GM18498 (cell line): ENCODE data around the gene PER1.

Source experiments
- ATAC-seq: cut with Tn5 transposase; IDR thresholded peaks from one replicate; pipeline ENCODE4 v1.9.1; 2021; ENCODE audit warnings: mild to moderate bottlenecking, moderate library complexity; ENCODE audit not compliant: unreplicated experiment

The PER1 gene

DNA sequence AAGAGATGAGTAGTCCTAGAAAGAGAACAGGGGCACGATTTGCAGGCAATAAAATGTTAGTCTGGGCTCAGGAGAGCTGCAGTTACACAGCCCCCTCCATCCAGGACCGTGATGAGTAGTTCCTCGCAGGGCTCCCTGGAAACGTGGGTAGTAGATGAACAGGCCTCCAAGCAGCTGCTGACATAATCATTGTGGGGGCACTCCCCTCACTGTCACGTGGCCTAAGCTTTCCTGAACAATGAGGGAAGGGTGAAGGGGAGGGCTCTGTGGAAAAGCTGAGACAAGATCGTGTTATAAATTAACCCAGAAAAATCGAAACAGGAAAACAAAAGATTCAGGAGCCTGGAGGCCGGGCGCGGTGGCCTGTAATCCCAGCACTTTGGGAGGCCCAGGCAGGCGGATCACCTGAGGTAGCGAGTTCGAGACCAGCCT is 1.3 kb upstream of the PER1 start:
- ATAC-seq, result no peak

DNA sequence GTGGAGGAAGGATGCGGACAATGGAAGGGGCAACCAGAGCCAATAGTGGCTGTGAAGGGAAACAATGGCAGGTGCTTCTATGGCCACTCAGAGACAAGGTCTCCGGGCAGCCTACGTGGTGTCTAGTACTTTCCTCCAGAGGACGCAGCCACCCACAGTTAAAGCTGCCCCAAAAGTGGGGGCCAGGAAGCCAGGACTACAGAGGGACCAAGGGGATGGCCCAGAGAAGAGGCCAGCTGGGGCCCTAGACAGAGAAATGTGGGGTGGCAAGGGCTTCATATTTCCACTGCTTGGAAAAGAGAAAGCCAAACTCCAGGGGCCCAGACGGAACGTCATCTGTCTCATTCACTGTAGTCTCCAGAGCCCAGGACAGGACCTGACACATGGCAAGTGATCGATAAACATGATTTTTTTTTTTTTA is 837 bp upstream of the PER1 start:
- no peak for ATAC-seq

DNA sequence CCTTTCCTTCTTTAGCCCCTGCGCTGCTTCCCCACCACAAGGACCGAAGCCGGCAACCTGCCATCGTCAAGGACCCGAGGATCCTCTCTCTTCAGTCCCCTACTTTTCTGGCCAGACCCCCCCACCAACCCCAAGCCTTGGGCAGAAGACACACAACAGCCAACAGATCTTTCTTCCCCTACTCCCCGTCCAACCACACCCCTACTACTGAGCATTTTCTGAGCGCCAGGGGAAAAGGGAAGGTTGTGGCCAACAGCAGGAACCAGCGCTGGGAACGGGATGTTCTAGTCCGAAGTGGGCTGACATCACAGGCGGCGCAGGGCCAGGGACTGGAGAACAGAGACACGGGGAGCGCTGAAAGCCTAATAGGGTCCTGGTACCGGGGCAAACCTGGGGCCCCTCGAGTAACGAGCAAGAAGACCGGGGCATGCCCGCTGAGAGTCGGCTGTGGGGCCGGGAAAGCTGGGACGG is 528 bp downstream of the PER1 start:
- no peak for ATAC-seq

GRCh38 chr17:8151120-8151640 is 1.0 kb downstream of the PER1 start:
- ATAC-seq, result peak; percentile 54

DNA sequence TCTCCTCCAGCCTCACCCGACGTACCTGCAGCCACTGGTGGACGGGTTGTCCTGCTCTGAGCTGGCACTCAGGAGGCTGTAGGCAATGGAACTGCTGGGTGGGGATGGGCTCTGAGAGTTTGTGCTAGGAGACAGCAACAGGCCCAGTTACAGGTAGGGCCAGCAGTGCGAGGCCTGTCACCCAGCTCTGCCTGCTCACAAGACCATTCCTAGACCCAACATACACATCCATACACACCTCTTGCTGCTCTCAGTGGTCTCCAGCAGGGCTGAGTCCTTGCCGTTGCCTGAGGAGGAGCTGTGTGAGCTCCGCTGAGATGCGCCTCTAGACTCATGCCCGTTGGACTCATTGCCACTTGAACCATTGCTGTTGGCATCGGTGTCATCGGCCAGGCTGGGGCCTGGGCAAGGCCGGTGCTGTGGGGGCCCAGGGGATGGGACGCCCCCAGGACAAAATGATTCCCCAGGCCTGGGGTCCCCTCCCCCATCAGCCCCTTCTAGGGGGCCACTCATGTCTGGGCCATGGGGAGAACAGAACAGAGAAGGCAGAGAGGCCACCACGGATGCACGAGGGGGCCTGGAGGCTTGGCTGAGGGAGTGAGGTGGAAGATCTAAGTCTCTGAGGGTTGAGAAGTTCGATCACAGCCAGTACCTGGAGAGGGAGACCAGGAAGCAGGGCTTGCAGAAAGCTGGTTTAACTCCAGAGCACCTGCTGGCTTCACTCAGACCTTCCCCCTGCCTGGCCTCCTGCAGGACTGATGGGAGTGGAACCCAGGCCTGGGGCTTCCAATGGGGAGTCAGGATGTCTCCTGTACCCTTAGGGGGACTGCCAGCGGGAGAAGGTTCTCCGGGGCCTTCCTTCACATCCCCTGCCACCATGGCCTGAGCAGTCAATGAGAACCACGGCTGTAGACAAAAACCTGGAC is 1.7 kb downstream of the PER1 start:
- ATAC-seq, result no peak

GRCh38 chr17:8149419-8150193 is 2.6 kb downstream of the PER1 start:
- no peak for ATAC-seq

- ATAC-seq, result no peak
Observed at GRCh38 chr17:8148560-8148959, 3.6 kb downstream of the PER1 start.

DNA sequence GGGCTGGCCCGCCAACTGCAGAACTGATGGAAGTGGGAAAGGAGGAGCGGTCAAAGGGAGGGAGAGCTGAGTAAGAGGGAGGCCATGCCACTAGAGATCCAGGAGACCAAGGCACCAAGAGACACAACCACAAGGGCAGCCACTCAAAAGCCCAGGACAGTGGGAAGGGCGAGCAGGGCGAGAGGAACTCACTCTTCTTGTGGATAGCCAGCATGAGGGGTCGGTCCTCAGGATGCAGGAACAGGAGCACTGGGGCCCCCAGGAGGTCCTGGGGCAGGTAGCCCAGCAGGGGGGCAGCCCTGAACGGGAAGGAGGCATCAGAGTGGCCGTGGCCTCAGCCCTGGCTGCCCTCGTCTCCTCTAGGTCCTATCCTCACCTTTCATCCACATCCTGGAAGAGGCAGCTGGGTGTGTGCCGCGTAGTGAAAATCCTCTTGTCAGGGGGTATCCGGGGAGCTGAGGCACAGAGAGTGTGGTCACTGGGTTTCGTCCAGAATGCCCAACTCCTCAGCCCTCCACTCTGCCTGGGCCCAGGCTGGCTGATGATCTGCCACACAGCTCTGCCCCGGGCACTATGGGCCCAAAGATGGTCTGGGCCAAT is 4.3 kb downstream of the PER1 start:
- ATAC-seq, result no peak

- ATAC-seq, result no peak
Observed at GRCh38 chr17:8147141-8147804, 4.9 kb downstream of the PER1 start.

DNA sequence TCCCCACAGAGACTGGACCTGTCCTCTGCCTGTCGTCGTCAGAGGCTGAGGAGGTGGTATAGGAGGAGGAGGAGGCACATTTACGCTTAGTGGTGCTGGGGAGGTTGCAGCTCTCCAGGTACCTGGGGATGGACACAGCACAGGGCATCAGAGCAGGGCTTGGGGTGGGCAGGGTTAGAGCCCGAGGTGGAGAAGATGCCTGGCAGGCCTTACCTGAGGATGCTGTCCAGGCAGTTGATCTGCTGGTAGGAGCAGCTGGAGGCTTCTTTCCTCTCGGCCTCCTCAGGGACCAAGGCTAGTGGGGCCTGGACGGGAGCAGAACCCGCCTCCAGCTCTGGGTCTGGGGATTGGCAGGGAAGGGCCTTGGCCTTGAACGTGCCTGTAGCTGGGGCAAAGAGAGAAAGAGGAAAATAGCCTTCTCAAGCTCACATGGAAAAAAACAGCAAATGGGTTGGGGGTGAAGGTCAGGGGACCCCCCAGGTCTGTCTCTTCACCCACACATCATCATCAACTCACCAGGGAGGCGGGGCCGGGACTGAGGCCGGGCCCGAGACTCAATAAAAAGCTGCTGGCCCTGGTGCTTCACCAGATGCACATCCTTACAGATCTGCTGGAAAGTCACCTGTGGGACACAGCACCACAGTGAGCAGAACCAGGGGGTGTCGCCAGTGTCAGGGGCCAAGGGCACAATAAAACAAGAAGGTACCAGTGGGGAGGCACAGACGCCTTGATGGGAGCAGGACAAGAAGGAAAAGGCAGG is 5.6 kb downstream of the PER1 start:
- ATAC-seq, result no peak

DNA sequence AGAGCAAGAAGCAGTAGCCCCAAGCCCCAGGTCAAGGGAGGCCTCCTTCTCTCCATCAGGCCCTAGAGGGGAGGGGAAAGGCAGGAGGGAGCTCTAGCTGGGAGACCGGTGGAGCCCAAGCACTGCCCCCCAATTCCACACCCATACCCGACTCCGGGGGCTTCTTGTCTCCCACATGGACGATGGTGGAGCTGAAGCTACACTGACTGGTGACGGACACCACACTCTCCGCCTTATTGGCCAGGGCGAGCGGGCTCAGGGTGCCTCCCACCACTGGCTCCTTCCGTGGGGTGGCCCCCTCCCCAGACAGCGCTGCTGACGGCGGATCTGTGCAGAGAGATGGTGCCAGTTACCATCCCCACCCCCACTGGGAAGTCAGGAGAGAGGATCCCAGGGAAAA is 6.4 kb downstream of the PER1 start:
- no peak for ATAC-seq

DNA sequence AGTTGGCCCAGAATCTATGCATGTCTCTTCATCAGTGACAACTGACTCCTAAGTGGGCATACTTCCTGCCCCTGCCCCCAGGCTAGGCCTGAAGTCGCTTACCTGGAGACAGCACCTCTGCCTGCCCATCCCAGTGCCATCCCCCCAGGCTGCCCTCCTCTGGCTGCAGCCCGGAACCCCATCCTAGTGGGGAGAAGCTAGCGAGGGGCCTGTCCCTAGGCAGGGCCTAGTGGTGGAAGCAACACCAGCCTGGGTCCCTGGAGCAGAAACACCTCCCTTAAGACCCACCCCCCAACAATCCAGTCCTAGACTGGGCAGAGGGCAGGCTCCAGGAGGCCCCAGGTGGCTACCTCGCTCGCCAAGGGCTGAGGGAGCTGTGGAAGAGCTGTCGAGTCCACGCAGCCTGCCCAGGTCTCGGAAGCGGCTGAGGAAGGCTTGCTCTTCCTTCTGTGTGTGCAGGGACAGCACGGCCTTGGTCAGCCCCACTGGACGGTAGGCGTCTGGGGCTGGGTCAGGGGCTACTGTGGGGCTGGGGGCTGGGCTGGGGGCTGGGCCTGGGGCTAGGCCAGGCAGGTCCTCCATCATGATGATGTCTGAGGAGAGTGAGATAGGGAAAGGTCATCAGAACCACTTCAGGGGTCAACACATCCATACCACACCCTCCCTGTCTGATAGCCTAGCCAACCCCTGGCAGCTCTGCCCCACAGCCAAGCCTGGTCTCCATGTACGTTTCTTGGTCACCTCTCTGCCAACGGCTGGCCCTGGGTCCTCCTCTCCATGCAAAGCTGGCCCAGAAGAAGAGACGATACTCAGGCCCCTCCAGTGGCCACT is 7.6 kb downstream of the PER1 start:
- no peak for ATAC-seq

GRCh38 chr17:8143581-8144400 is 8.4 kb downstream of the PER1 start:
- ATAC-seq, result no peak

GRCh38 chr17:8142887-8143580 is 9.2 kb downstream of the PER1 start:
- no peak for ATAC-seq

- no peak for ATAC-seq
Observed at GRCh38 chr17:8142158-8142886, 9.9 kb downstream of the PER1 start.

DNA sequence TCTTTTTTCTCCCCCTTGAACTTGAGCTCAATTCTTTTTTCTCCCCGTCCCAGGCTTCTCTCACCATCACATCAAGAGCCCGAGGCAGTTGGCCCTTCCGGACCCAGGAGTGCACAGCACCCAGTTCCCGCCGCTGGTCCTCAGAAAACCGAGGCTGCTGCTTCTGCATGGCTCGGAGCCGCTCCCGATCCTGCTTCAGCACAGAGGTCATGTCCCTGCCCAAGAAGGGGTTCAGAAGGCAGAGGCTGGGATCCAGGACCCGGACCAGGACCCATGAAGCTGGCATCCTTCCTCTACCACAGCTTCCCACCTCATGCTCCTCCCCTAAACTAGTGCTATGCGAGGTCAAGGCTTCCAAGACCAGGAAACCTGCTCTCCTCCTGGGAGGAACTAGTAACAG is 10.5 kb downstream of the PER1 start:
- ATAC-seq, result no peak

- no peak for ATAC-seq
Observed at GRCh38 chr17:8141045-8141444, 11.2 kb downstream of the PER1 start.
